Measurements from ENCODE around the gene WIPF3.

DNA sequence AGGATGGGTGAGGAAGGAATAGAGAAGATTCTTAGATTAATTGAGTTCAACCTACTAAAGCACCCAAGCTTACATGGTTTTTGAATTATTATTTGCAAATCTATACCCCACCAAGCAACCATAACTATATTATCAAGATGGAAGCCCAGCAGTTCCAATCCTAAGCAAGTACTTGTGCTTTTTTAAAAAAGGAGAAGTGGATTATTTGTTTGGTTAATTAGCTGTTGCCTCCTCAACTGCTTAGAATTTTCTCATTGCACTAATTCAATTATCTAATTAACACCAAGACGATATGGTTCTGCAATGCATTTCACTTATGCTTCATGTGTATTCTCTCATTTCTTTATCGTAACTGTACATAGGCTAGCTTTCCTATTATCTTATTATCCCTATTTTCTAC, 27.3 kb upstream of the WIPF3 start:
- TF ChIP-seq, protein P1, sequence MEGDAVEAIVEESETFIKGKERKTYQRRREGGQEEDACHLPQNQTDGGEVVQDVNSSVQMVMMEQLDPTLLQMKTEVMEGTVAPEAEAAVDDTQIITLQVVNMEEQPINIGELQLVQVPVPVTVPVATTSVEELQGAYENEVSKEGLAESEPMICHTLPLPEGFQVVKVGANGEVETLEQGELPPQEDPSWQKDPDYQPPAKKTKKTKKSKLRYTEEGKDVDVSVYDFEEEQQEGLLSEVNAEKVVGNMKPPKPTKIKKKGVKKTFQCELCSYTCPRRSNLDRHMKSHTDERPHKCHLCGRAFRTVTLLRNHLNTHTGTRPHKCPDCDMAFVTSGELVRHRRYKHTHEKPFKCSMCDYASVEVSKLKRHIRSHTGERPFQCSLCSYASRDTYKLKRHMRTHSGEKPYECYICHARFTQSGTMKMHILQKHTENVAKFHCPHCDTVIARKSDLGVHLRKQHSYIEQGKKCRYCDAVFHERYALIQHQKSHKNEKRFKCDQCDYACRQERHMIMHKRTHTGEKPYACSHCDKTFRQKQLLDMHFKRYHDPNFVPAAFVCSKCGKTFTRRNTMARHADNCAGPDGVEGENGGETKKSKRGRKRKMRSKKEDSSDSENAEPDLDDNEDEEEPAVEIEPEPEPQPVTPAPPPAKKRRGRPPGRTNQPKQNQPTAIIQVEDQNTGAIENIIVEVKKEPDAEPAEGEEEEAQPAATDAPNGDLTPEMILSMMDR (IDR thresholded peaks at IDR 0.05; ENCODE audit: insufficient read depth, low read length): no peak
- TF ChIP-seq GABPA (IDR thresholded peaks at IDR 0.05; ENCODE audit: low read depth): no peak
- TF ChIP-seq POLR2AphosphoS5 (IDR thresholded peaks at IDR 0.05; ENCODE audit: low read depth): no peak
- TF ChIP-seq, protein P2, sequence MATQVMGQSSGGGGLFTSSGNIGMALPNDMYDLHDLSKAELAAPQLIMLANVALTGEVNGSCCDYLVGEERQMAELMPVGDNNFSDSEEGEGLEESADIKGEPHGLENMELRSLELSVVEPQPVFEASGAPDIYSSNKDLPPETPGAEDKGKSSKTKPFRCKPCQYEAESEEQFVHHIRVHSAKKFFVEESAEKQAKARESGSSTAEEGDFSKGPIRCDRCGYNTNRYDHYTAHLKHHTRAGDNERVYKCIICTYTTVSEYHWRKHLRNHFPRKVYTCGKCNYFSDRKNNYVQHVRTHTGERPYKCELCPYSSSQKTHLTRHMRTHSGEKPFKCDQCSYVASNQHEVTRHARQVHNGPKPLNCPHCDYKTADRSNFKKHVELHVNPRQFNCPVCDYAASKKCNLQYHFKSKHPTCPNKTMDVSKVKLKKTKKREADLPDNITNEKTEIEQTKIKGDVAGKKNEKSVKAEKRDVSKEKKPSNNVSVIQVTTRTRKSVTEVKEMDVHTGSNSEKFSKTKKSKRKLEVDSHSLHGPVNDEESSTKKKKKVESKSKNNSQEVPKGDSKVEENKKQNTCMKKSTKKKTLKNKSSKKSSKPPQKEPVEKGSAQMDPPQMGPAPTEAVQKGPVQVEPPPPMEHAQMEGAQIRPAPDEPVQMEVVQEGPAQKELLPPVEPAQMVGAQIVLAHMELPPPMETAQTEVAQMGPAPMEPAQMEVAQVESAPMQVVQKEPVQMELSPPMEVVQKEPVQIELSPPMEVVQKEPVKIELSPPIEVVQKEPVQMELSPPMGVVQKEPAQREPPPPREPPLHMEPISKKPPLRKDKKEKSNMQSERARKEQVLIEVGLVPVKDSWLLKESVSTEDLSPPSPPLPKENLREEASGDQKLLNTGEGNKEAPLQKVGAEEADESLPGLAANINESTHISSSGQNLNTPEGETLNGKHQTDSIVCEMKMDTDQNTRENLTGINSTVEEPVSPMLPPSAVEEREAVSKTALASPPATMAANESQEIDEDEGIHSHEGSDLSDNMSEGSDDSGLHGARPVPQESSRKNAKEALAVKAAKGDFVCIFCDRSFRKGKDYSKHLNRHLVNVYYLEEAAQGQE (IDR thresholded peaks at IDR 0.05; ENCODE audit: insufficient replicate concordance, low read depth): no peak

All from HL-60 (cell line).